NCI-H187 treated with DMSO at 0.1 percent for 48 hours (cell line): Measurements from ENCODE around the gene RTN4IP1.
"Not testable (repeated sequence)": the region's sequence is repeated elsewhere in the genome, so short reads cannot be mapped to it uniquely, and the experiment has no call there.

Experiments used
- DNase-seq: peaks from one replicate; lab custom pipeline; 2025; lab: John Stamatoyannopoulos, UW

RTN4IP1 gene

GRCh38 chr6:106579281-106579680 is 50.0 kb downstream of the RTN4IP1 start:
- no peak for DNase-seq

- no peak for DNase-seq
Measured at GRCh38 chr6:106574741-106575458, 54.4 kb downstream of the RTN4IP1 start.

GRCh38 chr6:106572875-106573585 is 56.3 kb downstream of the RTN4IP1 start:
- no peak for DNase-seq

- no peak for DNase-seq
Measured at GRCh38 chr6:106572436-106572835, 56.9 kb downstream of the RTN4IP1 start.

GRCh38 chr6:106569428-106569827 is 59.9 kb downstream of the RTN4IP1 start:
- no peak for DNase-seq

- no peak for DNase-seq
Measured at GRCh38 chr6:106568530-106568929, 60.8 kb downstream of the RTN4IP1 start.

- DNase-seq, result no peak
Measured at GRCh38 chr6:106564476-106564875, 64.8 kb downstream of the RTN4IP1 start.

GRCh38 chr6:106563614-106564013 is 65.7 kb downstream of the RTN4IP1 start:
- DNase-seq, result no peak

GRCh38 chr6:106561686-106562405 is 67.5 kb downstream of the RTN4IP1 start:
- no peak for DNase-seq

GRCh38 chr6:106560996-106561685 is 68.2 kb downstream of the RTN4IP1 start:
- DNase-seq, result no peak

- DNase-seq, result not testable (repeated sequence)
Measured at GRCh38 chr6:106559659-106560058, 69.6 kb downstream of the RTN4IP1 start.

GRCh38 chr6:106558364-106558763 is 70.9 kb downstream of the RTN4IP1 start:
- no peak for DNase-seq

GRCh38 chr6:106557837-106558236 is 71.5 kb downstream of the RTN4IP1 start:
- DNase-seq, result no peak

- DNase-seq, result no peak
Measured at GRCh38 chr6:106556368-106556960, 72.8 kb downstream of the RTN4IP1 start.

- DNase-seq, result no peak
Measured at GRCh38 chr6:106555767-106556166, 73.5 kb downstream of the RTN4IP1 start.

- no peak for DNase-seq
Measured at GRCh38 chr6:106553440-106553839, 75.9 kb downstream of the RTN4IP1 start.

- DNase-seq, result no peak
Measured at GRCh38 chr6:106551155-106551554, 78.1 kb downstream of the RTN4IP1 start.

GRCh38 chr6:106549521-106549920 is 79.8 kb downstream of the RTN4IP1 start:
- DNase-seq, result no peak

- DNase-seq, result not testable (repeated sequence)
Measured at GRCh38 chr6:106548926-106549455, 80.3 kb downstream of the RTN4IP1 start.

GRCh38 chr6:106547601-106548453 is 81.5 kb downstream of the RTN4IP1 start:
- DNase-seq, result no peak
